HFF-Myc (cell line): Measurements from ENCODE around the gene CARD11.

Experiments
- DNase-seq: peaks from one replicate; pipeline ENCODE4 v3.0.0-alpha.2; 2011; ENCODE audit warnings: low read depth; ENCODE audit errors: extremely low read depth
- H3K4me3 ChIP-seq: replicated peaks from 2 replicates; pipeline ENCODE4 v1.5.1; 2011; ENCODE audit warnings: low read depth, mild to moderate bottlenecking, control low read depth, low read length
- TF ChIP-seq, protein P1 (sequence below): IDR thresholded peaks from 2 replicates; pipeline ENCODE4 v1.5.1; 2012; ENCODE audit warnings: mild to moderate bottlenecking, low read depth, low read length, control low read depth; ENCODE audit errors: missing control alignments

CARD11 gene

DNA sequence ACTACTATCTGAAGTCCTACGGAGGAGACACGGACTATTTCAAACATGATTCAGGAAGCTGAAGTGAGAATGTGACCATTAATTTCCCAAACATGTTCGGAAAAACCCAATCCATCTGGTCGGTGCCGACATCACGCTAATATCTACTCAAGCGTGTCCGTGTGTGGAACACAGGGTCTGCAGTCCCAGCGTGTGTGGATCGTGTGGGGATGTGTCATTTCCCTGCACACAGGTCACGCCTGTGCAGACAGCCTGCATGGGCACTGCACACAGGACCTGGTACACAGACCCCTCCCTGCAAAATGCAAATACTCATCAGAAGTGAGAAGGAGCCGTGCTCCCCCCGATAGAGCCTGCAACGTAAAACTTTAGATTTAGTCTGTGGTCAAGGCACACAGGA lies 57.8 kb downstream of the CARD11 start:
- DNase-seq = no peak
- no peak overlapping the region for H3K4me3 ChIP-seq
- TF ChIP-seq, protein P1, sequence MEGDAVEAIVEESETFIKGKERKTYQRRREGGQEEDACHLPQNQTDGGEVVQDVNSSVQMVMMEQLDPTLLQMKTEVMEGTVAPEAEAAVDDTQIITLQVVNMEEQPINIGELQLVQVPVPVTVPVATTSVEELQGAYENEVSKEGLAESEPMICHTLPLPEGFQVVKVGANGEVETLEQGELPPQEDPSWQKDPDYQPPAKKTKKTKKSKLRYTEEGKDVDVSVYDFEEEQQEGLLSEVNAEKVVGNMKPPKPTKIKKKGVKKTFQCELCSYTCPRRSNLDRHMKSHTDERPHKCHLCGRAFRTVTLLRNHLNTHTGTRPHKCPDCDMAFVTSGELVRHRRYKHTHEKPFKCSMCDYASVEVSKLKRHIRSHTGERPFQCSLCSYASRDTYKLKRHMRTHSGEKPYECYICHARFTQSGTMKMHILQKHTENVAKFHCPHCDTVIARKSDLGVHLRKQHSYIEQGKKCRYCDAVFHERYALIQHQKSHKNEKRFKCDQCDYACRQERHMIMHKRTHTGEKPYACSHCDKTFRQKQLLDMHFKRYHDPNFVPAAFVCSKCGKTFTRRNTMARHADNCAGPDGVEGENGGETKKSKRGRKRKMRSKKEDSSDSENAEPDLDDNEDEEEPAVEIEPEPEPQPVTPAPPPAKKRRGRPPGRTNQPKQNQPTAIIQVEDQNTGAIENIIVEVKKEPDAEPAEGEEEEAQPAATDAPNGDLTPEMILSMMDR = no peak

DNA sequence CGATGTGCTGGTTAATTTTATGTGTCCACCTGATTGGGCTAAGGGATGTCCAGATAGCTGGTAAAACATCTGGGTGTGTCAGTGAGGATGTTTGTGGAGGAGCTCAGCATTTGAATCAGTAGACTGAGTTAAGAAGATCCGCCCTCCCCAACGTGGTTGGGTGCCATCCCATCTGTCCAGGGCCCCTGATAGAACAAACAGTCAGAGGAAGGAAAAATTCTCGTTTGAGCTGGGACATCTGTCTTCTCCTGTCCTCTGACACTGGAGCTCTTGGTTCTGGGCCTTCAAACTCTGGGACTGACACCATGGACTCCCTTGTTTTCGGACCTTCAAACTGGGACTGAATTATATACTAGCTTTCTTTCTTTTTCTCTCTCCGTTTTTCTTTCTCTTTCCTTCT lies 59.6 kb downstream of the CARD11 start:
- TF ChIP-seq, protein P1 = no peak
- H3K4me3 ChIP-seq = no peak overlapping the region
- DNase-seq = no peak

DNA sequence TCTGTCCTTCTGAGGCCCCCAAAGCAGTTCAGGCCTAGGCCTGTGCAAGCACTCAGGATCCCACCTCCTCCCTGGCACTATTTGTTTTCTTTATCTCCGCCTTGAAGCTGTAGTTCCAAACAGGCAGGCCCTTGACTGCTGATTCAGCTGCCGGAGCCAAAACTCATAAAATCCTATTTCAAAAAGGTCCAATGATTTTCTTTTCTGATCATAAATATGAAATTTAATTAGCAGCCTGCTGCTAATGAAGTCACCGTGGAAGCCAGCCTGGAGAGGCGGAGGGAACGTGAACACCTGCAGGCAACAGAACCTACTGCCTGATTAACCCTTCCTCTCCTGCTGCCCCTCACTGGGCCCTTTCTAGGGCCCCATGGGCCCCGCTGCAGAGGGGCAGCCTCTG lies 60.1 kb downstream of the CARD11 start:
- TF ChIP-seq, protein P1 = no peak
- no peak for DNase-seq

DNA sequence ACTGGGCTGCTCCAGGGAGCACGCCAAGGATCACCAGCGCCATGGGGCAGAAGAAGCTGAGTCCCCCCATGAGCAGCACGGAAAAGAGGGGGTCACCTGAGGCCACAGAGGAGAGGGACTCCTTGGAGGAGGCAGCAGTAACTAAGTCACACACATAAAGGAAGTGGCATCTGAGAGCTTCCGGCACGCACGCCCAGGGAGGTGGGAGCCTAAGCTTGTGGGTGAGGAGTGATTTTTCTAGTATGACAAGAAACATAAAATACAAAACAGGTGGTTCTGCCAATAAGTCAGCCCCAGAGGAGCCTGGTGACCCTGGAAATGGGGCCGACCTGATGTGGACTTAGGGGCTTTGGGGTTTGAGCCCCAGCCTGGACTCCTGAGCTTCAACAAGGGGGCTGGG lies 60.8 kb downstream of the CARD11 start:
- TF ChIP-seq, protein P1 = no peak
- DNase-seq = no peak

More for the DNA sequence above, 60.1 kb downstream of the CARD11 start:
- no peak overlapping the region for H3K4me3 ChIP-seq

DNA sequence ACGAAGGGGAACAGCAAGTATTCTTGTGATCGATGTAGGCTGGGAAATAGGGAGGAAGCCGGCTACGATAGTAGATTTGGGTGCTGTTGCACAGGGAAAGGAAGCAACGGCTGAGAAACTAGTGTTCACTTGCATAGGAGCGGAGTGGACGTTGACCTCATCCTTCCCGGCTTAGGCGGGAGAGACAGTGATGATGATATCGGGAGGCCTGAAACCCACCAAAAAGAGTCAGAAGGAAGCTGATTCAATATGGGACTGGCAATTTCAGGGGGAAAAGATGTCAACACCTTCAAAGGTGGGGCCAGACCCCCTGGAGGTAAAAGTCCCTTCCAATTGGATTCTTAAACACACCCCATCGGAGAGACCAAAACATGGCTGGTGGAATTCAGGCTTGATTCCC lies 61.3 kb downstream of the CARD11 start:
- TF ChIP-seq, protein P1 = no peak
- DNase-seq = no peak
- H3K4me3 ChIP-seq = no peak overlapping the region

More for the DNA sequence above, 60.8 kb downstream of the CARD11 start:
- H3K4me3 ChIP-seq = no peak overlapping the region

DNA sequence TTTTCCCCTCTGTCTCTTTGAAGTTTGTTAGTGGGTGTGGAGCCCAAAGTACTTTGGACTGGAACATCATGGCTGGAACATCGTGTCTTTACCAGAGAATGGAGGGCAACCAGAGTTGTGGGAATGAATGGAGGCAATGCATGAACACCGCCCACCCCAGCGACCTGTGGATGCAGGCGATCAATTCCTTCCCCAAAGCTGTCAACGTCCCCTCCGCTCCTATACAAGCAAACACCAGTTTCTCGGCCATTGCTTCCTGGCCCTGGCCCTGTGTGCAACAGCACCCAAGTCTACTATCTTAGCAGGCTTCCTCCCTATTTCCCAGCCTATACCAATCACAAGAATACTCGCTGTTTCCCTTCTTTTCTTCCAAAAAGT lies 62.6 kb downstream of the CARD11 start:
- no peak for DNase-seq
- TF ChIP-seq, protein P1 = no peak
- no peak overlapping the region for H3K4me3 ChIP-seq

DNA sequence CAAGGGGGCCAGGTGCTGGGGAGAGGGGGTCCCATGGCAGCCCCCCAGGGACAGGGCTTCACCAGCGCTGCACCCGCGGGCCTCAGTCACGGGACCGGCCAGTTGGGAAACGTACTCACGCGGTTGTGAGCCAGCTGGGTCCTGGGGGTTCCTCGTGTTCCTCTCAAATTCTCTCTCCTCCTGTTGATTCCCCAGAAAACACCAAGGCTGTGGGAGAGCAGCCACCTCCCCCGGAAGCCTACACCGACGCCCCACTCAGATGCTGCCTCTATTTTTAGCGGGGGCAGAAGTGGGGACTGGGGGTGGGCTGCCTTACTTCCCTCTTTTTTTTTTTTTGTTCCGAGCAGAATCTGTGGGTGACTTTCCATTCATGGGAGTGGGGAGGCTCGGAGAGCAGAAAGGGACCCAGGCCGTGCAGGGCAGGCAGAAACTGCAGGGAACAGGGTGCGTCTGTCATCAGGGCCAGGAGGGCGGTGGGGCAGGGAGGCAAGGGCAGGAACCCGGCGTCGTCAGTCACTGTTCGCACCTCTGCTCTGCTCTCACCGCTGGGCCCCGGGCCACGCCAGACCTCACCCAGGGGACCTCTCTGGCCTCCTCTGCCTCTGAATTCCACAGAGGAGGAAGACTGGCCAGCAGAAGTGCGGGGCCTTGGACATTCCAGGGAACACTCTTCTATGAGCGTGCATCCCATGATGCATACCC lies 63.1 kb downstream of the CARD11 start:
- H3K4me3 ChIP-seq = no peak overlapping the region
- DNase-seq = no peak
- TF ChIP-seq, protein P1 = no peak
